K562 (cell line): ENCODE measurements around the gene CMIP. TPM values are rescaled to one million over a fixed set of nuclear protein-coding genes. Genes with fewer than 3 reads are reported as not detected.
A peak's percentile ranks its signal among the peaks of the same experiment; 100 is the strongest.

Experiments used
- HBP1 ChIP-seq: fragments of 450-650 bp; formaldehyde crosslinking; IDR thresholded peaks from 2 replicates; pipeline ENCODE4 v1.4.0; 2022; ENCODE audit warnings: missing genetic modification characterization
- MECOM ChIP-seq: fragments of 250-450 bp; sonication (Bioruptor Pico); IDR thresholded peaks from 2 replicates; pipeline ENCODE4 v1.8.0; 2022; ENCODE audit warnings: inconsistent platforms
- POLR2AphosphoS2 ChIP-seq: IDR thresholded peaks from 2 replicates; pipeline ENCODE4 v1.6.1; 2012; ENCODE audit warnings: low read length, improper control_type of control experiment
- SMAD1 ChIP-seq: fragments of 150-350 bp; IDR thresholded peaks from 2 replicates; pipeline ENCODE4 v1.6.1; 2014; ENCODE audit warnings: low read length, low read depth; ENCODE audit not compliant: partially characterized antibody
- SMAD2 ChIP-seq: fragments of 150-350 bp; IDR thresholded peaks from 2 replicates; pipeline ENCODE4 v1.6.1; 2014; ENCODE audit warnings: low read depth, mild to moderate bottlenecking, low read length
- ZBTB8A ChIP-seq: fragments of 450-650 bp; IDR thresholded peaks from 2 replicates; pipeline ENCODE4 v1.6.1; 2018; ENCODE audit warnings: mild to moderate bottlenecking, moderate library complexity; ENCODE audit not compliant: partially characterized antibody
- ZNF311 ChIP-seq: fragments of 250-450 bp; sonication (Bioruptor Pico); IDR thresholded peaks from 2 replicates; pipeline ENCODE4 v1.4.0; 2020; ENCODE audit warnings: mild to moderate bottlenecking, moderate library complexity
- ZNF436 ChIP-seq: fragments of 250-450, 450-650 bp; sonication (Bioruptor Pico); formaldehyde crosslinking; IDR thresholded peaks from 2 replicates; pipeline ENCODE4 v1.7.0; 2020; ENCODE audit warnings: mild to moderate bottlenecking
- polyA plus RNA-seq, 8 experiments: library from polyadenylated mRNA; depleted of rRNA in 4 of 8; stranded (reverse) in 5 of 8; unstranded in 3 of 8; fragments of >200 nt; fragmentation: Nextera tagmentation in 2 of 8; fragmentation: Illumina TruSeq in 1 of 8; extraction: Ambion mirVana in 2 of 8; extraction: Trizol in 1 of 8; gene quantifications; 2 replicates each; pipeline versions ENCODE4 v1.2.1 to v1.2.3, GENCODE V29; 2011 to 2014; ENCODE audit warnings: inconsistent platforms in 1 of 8, missing spikeins in 1 of 8
- total RNA-seq, 7 experiments: library from RNA; depleted of rRNA in 6 of 7; stranded (reverse); fragments of >200 nt in 6 of 7; fragmentation: Illumina TruSeq in 2 of 7; extraction: Trizol in 2 of 7; gene quantifications; 2 replicates each; pipeline versions ENCODE4 v1.2.1 to v1.2.3, GENCODE V29; 2011 to 2021; ENCODE audit warnings: low replicate concordance in 1 of 7
- TF ChIP-seq, protein P1 (sequence below): fragments of 250-450 bp; sonication (Bioruptor Pico); IDR thresholded peaks from 2 replicates; pipeline ENCODE4 v1.8.0; 2021; ENCODE audit warnings: mild to moderate bottlenecking, moderate library complexity
- TF ChIP-seq, protein P2 (sequence below): sonication (generic); formaldehyde crosslinking; IDR thresholded peaks from 2 replicates; pipeline ENCODE4 v1.8.0; 2023; ENCODE audit warnings: missing genetic modification reagents, mild to moderate bottlenecking, borderline replicate concordance

Gene CMIP
- total and polyA plus RNA-seq, 9 of the 15 experiments (the other 6 are each of a cell fraction or from before 2014, with no cell fraction given) = 0.94 to 82.5 (median 10.3) TPM

- TF ChIP-seq, protein P1, sequence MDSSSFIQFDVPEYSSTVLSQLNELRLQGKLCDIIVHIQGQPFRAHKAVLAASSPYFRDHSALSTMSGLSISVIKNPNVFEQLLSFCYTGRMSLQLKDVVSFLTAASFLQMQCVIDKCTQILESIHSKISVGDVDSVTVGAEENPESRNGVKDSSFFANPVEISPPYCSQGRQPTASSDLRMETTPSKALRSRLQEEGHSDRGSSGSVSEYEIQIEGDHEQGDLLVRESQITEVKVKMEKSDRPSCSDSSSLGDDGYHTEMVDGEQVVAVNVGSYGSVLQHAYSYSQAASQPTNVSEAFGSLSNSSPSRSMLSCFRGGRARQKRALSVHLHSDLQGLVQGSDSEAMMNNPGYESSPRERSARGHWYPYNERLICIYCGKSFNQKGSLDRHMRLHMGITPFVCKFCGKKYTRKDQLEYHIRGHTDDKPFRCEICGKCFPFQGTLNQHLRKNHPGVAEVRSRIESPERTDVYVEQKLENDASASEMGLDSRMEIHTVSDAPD = no peak
- peak; percentile 93 for TF ChIP-seq MECOM
- no peak for TF ChIP-seq ZBTB8A
- TF ChIP-seq HBP1 (CRISPR knock-in tag) = no peak
- no peak for TF ChIP-seq ZNF436 (CRISPR knock-in tag)
- no peak for TF ChIP-seq POLR2AphosphoS2
- TF ChIP-seq ZNF311 = no peak; the same call in 1 of the 2 replicates
- no peak for TF ChIP-seq SMAD1
- TF ChIP-seq, protein P2, sequence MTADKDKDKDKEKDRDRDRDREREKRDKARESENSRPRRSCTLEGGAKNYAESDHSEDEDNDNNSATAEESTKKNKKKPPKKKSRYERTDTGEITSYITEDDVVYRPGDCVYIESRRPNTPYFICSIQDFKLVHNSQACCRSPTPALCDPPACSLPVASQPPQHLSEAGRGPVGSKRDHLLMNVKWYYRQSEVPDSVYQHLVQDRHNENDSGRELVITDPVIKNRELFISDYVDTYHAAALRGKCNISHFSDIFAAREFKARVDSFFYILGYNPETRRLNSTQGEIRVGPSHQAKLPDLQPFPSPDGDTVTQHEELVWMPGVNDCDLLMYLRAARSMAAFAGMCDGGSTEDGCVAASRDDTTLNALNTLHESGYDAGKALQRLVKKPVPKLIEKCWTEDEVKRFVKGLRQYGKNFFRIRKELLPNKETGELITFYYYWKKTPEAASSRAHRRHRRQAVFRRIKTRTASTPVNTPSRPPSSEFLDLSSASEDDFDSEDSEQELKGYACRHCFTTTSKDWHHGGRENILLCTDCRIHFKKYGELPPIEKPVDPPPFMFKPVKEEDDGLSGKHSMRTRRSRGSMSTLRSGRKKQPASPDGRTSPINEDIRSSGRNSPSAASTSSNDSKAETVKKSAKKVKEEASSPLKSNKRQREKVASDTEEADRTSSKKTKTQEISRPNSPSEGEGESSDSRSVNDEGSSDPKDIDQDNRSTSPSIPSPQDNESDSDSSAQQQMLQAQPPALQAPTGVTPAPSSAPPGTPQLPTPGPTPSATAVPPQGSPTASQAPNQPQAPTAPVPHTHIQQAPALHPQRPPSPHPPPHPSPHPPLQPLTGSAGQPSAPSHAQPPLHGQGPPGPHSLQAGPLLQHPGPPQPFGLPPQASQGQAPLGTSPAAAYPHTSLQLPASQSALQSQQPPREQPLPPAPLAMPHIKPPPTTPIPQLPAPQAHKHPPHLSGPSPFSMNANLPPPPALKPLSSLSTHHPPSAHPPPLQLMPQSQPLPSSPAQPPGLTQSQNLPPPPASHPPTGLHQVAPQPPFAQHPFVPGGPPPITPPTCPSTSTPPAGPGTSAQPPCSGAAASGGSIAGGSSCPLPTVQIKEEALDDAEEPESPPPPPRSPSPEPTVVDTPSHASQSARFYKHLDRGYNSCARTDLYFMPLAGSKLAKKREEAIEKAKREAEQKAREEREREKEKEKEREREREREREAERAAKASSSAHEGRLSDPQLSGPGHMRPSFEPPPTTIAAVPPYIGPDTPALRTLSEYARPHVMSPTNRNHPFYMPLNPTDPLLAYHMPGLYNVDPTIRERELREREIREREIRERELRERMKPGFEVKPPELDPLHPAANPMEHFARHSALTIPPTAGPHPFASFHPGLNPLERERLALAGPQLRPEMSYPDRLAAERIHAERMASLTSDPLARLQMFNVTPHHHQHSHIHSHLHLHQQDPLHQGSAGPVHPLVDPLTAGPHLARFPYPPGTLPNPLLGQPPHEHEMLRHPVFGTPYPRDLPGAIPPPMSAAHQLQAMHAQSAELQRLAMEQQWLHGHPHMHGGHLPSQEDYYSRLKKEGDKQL (CRISPR knock-in tag) = no peak
- TF ChIP-seq SMAD2 = no peak
Observed at GRCh38 chr16:81481207-81481821, 36.7 kb downstream of the CMIP start (continued).
